HepG2 (cell line): ENCODE data around the gene MAP2K3. TPM values are rescaled to one million over a fixed set of nuclear protein-coding genes. Genes with fewer than 3 reads are reported as not detected.

Experiments
- ATAC-seq: fragments of 200-7000 bp; cut with Tn5 transposase; 3 replicates; pipeline ENCODE4 v1.9.1; 2020; ENCODE audit warnings: mild to moderate bottlenecking, moderate library complexity
- BruUV-seq: library from RNA; stranded (reverse); fragments of 400-500 nt; replicated peaks from 2 replicates; lab custom pipeline; 2021; lab: Mats Ljungman, UMichigan
- CTCF ChIA-PET: fragments of 300-600 bp; formaldehyde crosslinking; extraction: SDS; loops from one replicate; lab custom pipeline; 2021; ENCODE audit warnings: low total read pairs, inconsistent platforms, low intra/inter-chr PET ratio; lab: Yijun Ruan, JAX
- POLR2A ChIA-PET: fragments of 350-600 bp; sonication (Branson Sonifier 250); formaldehyde crosslinking; loops from one replicate; lab custom pipeline; 2020; ENCODE audit warnings: antibody characterized with exemption, inconsistent platforms; lab: Yijun Ruan, JAX
- DNase-seq: peaks from one replicate; pipeline ENCODE4 v3.0.0-alpha.2; 2015; ENCODE audit warnings: low spot score
- FAIRE-seq: peaks from 3 replicates; lab custom pipeline; 2011; peaks lifted over from hg19 to GRCh38; lab: Jason Lieb, UNC
- H2AFZ ChIP-seq: one replicate; pipeline ENCODE4 v1.6.1; 2011; ENCODE audit warnings: low read length, inconsistent platforms
- H3K27ac ChIP-seq: fragments of 300-600 bp; 3 replicates; pipeline ENCODE4 v1.8.0; 2011; ENCODE audit warnings: mixed run types, mild to moderate bottlenecking, mixed read lengths, low read length, inconsistent platforms; ENCODE audit not compliant: insufficient read depth; ENCODE audit errors: extremely low read length
- H3K27me3 ChIP-seq, 2 experiments: fragments of 200-600 bp in 1 of 2; 2 replicates in 1 of 2; 3 replicates in 1 of 2; pipeline versions ENCODE4 v1.6.0 to v1.8.0; 2011; ENCODE audit warnings: low read length in 2 of 2, mild to moderate bottlenecking in 2 of 2, moderate library complexity in 2 of 2, inconsistent platforms in 1 of 2; ENCODE audit not compliant: insufficient read depth in 2 of 2, control insufficient read depth in 1 of 2
- H3K36me3 ChIP-seq, 2 experiments: fragments of 200-600 bp in 1 of 2; replicated peaks in 1 of 2; 2 replicates in 1 of 2; 3 replicates in 1 of 2; pipeline versions ENCODE4 v1.5.1 to v1.8.0; 2011; ENCODE audit warnings: low read length in 2 of 2, inconsistent platforms in 1 of 2; ENCODE audit not compliant: insufficient read depth in 2 of 2, control insufficient read depth in 1 of 2
- H3K4me1 ChIP-seq: 2 replicates; pipeline ENCODE4 v1.5.1; 2012; ENCODE audit warnings: low read length, inconsistent platforms; ENCODE audit not compliant: insufficient read depth
- H3K4me2 ChIP-seq: 2 replicates; pipeline ENCODE4 v1.6.0; 2011; ENCODE audit warnings: low read depth, low read length, inconsistent platforms
- H3K4me3 ChIP-seq, 3 experiments: fragments of 200-600 bp in 1 of 3; sonication (generic), shearing (Covaris generic) in 1 of 3; replicated peaks in 1 of 3; 2 replicates each; pipeline ENCODE4 v1.5.1; 2011 to 2016; ENCODE audit warnings: low read length in 3 of 3, inconsistent platforms in 2 of 3, low read depth in 2 of 3, mild to moderate bottlenecking in 2 of 3, control low read depth in 1 of 3, mixed read lengths in 1 of 3; ENCODE audit not compliant: insufficient read depth in 1 of 3
- H3K79me2 ChIP-seq: one replicate; pipeline ENCODE4 v1.6.1; 2011; ENCODE audit warnings: low read length, inconsistent platforms; ENCODE audit not compliant: insufficient read depth
- H3K9ac ChIP-seq: 2 replicates; pipeline ENCODE4 v1.6.0; 2011; ENCODE audit warnings: mild to moderate bottlenecking, low read depth, low read length, inconsistent platforms; ENCODE audit not compliant: insufficient read depth
- H3K9me3 ChIP-seq: 2 replicates; pipeline ENCODE4 v1.5.1; 2012; ENCODE audit warnings: mild to moderate bottlenecking, low read length
- H4K20me1 ChIP-seq: 2 replicates; pipeline ENCODE4 v1.6.0; 2011; ENCODE audit warnings: inconsistent platforms, mild to moderate bottlenecking, low read length, moderate library complexity; ENCODE audit not compliant: insufficient read depth
- MBNL3 ChIP-seq: fragments of 250-450 bp; sonication (Bioruptor Pico); conservative IDR thresholded peaks from 2 replicates; pipeline ENCODE4 v1.8.0; 2022; ENCODE audit warnings: mild to moderate bottlenecking, inconsistent platforms
- ZNF354B ChIP-seq: sonication (generic); formaldehyde crosslinking; IDR thresholded peaks from 2 replicates; pipeline ENCODE4 v1.8.0; 2022; ENCODE audit warnings: mild to moderate bottlenecking, missing genetic modification reagents
- WGBS: methylation state at CpG from one replicate; pipeline ENCODE4 v1.1.6; 2017; ENCODE audit warnings: low lambda C conversion rate; 5-methylcytosine and 5-hydroxymethylcytosine counted together
- in situ Hi-C: cut with HindIII; loops from 2 replicates; pipeline ENCODE4 v1.10.0; 2017; ENCODE audit warnings: low pct_unique_long_range_greater_than_20kb; ENCODE audit not compliant: extremely low pct_ligation_motif_present
- intact Hi-C: fragments of 100-400 bp; cut with micrococcal nuclease; formaldehyde crosslinking; loops from one replicate; pipeline ENCODE4 v1.10.0; 2022; ENCODE audit not compliant: unreplicated experiment
- polyA plus RNA-seq, 8 experiments: library from polyadenylated mRNA; depleted of rRNA in 3 of 8; stranded (reverse) in 7 of 8; unstranded in 1 of 8; fragments of >200 nt; fragmentation: Illumina TruSeq in 4 of 8; extraction: Trizol in 4 of 8; gene quantifications; 2 replicates each; pipeline versions ENCODE4 v1.2.1 to v1.2.3, GENCODE V29; 2011 to 2016; ENCODE audit warnings: low read depth in 4 of 8, missing spikeins in 1 of 8, mixed read lengths in 1 of 8; ENCODE audit not compliant: insufficient read depth in 1 of 8
- total RNA-seq, 5 experiments: library from RNA; depleted of rRNA; stranded (reverse); fragments of >200 nt; fragmentation: Illumina TruSeq; extraction: Trizol; gene quantifications; 2 replicates each; pipeline ENCODE4 v1.2.3, GENCODE V29; 2016; ENCODE audit warnings: low read depth in 1 of 5
- TF ChIP-seq, protein P1 (sequence below): sonication (generic); formaldehyde crosslinking; IDR thresholded peaks from one replicate; pipeline ENCODE4 v1.5.1; 2020; ENCODE audit warnings: mild to moderate bottlenecking, missing genetic modification reagents; ENCODE audit errors: not compliant biosample characterization

The MAP2K3 gene
- total and polyA plus RNA-seq, 2 of the 13 experiments (the other 11 are each of a cell fraction or from before 2014, with no cell fraction given), result 20.5 to 27.4 TPM

DNA sequence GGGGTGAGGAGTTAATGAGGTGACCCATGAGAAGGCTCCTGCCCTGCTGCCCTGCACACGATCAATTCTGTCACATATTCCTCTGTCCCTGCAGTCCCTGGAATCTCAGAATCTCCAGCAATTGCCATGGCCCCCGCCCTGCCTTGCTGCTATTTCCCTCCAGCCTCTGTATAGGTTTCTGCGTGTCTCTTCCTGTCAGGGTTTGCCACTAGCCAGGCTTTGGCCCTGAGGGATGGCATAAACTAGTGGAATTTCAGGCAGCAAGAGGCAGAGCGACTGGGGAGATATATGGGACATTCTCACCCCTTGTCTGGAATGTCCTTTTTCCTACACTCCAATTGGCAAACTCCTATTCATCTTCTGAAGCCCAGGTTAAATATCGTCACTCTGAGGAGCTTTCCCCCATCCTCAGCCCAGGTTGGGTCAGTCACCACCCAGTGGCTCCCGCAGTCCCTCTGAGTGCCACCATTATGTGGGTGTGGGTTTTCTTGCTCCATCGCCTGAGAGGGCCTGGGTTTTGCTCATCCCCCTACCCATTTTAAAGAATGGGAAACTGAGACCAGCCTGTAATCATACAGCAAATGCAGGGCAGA, 15.8 kb upstream of the MAP2K3 start:
- no peak overlapping the region for H3K4me2 ChIP-seq
- H3K79me2 ChIP-seq, result no peaks in the 10 kb centered on the region
- no peak overlapping the region for H3K9ac ChIP-seq
- FAIRE-seq (no peak), DNase-seq (no peak), ATAC-seq (no peak)
- peaks cover 0 to 9% of the 10 kb centered on the region in 2 experiments; a peak in 4 of 5 replicates for H3K27me3 ChIP-seq
- CTCF ChIA-PET, result no interaction called here
- no peaks in the 10 kb centered on the region for H3K36me3 ChIP-seq
- no peak overlapping the region for H3K27ac ChIP-seq
- POLR2A ChIA-PET, result interaction anchor here (0.7 kb wide), 1 partner anchor 18 kb away, joined by 3 read pairs; no protein-coding TSS in a partner anchor
- H4K20me1 ChIP-seq, result no peaks in the 10 kb centered on the region
- BruUV-seq, result no TSS peak
- no peaks in the 10 kb centered on the region for H3K9me3 ChIP-seq
- intact Hi-C loops (no loop called here), in situ Hi-C loops (no loop called here)
- no peak overlapping the region for H2AFZ ChIP-seq
- H3K4me3 ChIP-seq, result no peak overlapping the region
- no peaks in the 10 kb centered on the region for H3K4me1 ChIP-seq
- TF ChIP-seq, protein P1, sequence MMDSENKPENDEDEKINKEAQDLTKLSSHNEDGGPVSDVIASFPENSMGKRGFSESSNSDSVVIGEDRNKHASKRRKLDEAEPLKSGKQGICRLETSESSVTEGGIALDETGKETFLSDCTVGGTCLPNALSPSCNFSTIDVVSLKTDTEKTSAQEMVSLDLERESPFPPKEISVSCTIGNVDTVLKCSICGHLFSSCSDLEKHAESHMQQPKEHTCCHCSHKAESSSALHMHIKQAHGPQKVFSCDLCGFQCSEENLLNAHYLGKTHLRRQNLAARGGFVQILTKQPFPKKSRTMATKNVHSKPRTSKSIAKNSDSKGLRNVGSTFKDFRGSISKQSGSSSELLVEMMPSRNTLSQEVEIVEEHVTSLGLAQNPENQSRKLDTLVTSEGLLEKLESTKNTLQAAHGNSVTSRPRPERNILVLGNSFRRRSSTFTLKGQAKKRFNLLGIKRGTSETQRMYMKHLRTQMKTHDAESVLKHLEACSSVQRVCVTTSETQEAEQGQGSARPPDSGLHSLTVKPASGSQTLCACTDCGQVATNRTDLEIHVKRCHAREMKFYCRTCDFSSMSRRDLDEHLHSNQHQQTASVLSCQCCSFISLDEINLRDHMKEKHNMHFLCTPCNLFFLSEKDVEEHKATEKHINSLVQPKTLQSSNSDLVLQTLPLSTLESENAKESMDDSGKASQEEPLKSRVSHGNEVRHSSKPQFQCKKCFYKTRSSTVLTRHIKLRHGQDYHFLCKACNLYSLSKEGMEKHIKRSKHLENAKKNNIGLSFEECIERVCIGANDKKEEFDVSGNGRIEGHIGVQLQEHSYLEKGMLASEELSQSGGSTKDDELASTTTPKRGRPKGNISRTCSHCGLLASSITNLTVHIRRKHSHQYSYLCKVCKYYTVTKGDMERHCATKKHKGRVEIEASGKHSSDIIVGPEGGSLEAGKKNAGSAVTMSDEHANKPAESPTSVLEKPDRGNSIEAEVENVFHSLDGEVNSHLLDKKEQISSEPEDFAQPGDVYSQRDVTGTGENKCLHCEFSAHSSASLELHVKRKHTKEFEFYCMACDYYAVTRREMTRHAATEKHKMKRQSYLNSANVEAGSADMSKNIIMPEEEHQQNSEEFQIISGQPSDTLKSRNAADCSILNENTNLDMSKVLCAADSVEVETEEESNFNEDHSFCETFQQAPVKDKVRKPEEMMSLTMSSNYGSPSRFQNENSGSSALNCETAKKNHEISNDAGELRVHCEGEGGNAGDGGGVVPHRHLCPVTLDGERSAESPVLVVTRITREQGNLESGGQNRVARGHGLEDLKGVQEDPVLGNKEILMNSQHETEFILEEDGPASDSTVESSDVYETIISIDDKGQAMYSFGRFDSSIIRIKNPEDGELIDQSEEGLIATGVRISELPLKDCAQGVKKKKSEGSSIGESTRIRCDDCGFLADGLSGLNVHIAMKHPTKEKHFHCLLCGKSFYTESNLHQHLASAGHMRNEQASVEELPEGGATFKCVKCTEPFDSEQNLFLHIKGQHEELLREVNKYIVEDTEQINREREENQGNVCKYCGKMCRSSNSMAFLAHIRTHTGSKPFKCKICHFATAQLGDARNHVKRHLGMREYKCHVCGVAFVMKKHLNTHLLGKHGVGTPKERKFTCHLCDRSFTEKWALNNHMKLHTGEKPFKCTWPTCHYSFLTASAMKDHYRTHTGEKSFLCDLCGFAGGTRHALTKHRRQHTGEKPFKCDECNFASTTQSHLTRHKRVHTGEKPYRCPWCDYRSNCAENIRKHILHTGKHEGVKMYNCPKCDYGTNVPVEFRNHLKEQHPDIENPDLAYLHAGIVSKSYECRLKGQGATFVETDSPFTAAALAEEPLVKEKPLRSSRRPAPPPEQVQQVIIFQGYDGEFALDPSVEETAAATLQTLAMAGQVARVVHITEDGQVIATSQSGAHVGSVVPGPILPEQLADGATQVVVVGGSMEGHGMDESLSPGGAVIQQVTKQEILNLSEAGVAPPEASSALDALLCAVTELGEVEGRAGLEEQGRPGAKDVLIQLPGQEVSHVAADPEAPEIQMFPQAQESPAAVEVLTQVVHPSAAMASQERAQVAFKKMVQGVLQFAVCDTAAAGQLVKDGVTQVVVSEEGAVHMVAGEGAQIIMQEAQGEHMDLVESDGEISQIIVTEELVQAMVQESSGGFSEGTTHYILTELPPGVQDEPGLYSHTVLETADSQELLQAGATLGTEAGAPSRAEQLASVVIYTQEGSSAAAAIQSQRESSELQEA (CRISPR knock-in tag), result no peak
- TF ChIP-seq MBNL3, result no peak
- no peak for TF ChIP-seq ZNF354B (CRISPR knock-in tag)
- WGBS, result 54% methylated on average over 6 of the region's 7 CpGs
